HG02938 (cell line): Measurements from ENCODE around the gene SLC25A48.
"Not testable (repeated sequence)": the region's sequence is repeated elsewhere in the genome, so short reads cannot be mapped to it uniquely, and the experiment has no call there.

Experiments
- ATAC-seq: cut with Tn5 transposase; IDR thresholded peaks from one replicate; pipeline ENCODE4 v1.9.1; 2021; ENCODE audit warnings: mild to moderate bottlenecking, moderate library complexity; ENCODE audit not compliant: unreplicated experiment

SLC25A48 gene

GRCh38 chr5:135851915-135852845, 17.7 kb downstream of the SLC25A48 start:
- ATAC-seq, result no peak

DNA sequence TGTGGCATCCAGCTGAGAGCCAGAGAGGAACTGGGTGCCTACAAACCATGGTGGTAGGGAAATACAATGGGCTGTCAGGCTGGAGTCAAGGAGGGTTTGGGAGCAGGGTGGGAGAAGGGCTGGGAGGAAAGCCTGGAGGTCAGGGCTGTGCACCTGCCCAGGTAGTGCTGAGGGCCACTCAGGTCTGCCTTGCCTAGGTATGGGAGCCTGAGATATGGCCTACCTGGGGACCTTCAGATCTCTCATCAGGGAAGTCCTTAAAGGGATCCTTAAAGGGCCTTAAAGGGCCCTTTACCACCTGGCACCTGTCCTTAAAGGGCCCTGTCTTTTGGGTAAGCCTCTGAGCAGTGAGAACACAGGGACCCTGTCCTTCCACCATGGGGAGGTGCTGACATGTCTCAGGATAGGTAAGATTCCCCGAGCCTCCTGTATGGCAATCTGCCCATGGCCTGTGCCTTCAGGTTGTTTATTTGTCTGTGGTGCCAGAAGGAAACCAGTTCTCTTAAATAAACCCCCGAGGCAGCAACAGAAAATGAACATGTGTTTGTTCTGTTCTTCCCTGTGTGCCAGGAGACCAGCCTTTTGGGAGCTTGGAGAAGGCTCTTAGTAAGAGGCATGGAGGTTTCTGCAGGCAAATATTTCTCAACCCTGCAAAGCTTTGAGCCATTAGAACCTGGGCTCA, 23.3 kb downstream of the SLC25A48 start:
- ATAC-seq, result no peak

DNA sequence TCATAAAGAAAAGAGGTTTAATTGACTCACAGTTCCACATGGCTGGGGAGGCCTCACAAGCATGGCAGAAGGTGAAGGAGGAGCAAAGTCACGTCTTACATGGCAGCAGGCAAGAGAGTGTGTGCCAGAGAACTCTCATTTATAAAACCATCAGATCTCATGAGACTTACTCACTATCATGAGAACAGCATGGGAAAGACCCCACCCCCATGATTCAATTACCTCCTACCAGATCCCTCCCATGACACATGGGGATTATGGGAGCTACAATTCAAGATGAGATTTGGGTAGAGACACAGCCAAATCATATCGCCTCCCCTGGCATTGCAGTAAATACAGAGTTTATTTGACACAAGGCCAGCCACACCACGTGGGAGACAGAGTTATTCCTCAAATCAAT, 24.7 kb downstream of the SLC25A48 start:
- ATAC-seq, result not testable (repeated sequence)

GRCh38 chr5:135859641-135860040, 25.2 kb downstream of the SLC25A48 start:
- ATAC-seq, result no peak

DNA sequence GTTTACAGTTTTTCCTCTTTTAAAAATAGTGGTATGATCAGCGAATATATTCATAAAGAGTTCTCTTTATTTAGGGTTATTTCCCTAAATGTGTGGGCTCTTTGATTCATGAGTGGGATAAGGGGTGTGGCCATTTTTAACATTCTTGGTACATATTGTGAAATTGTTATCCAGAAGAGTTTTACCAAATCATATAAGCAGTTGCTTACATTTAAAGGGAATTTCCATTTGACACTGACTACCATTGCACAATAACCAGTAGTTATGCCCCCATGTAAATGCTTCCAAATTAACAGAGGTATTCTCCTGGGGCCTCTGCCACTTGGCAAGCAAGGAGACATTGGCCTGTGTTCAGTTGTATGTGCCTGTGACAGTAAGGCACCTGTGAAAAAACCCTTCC, 27.2 kb downstream of the SLC25A48 start:
- no peak for ATAC-seq

- ATAC-seq, result no peak
Observed at GRCh38 chr5:135862086-135862485, 27.6 kb downstream of the SLC25A48 start.

GRCh38 chr5:135862744-135863143, 28.3 kb downstream of the SLC25A48 start:
- no peak for ATAC-seq

- no peak for ATAC-seq
Observed at GRCh38 chr5:135864503-135865435, 30.3 kb downstream of the SLC25A48 start.

DNA sequence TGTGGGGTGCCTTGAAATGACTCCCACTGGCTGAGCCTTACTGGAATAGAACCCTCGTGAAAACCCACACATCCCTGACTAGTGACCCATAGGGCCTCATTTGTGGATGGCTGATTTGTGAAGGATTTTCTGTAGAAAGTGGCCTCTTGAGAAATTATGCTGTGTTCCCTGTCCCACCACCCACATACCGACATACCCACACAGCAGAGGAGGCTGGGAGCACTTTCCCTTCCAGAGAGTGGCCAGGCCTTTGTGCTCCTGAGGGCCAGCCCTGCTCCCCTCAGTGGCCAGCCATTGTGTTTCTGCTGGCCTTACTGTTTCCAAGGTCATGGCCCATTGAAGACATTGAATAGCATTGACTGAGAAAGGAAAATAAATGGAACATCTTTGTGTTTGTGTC, 31.6 kb downstream of the SLC25A48 start:
- no peak for ATAC-seq

- no peak for ATAC-seq
Observed at GRCh38 chr5:135867599-135867998, 33.1 kb downstream of the SLC25A48 start.

DNA sequence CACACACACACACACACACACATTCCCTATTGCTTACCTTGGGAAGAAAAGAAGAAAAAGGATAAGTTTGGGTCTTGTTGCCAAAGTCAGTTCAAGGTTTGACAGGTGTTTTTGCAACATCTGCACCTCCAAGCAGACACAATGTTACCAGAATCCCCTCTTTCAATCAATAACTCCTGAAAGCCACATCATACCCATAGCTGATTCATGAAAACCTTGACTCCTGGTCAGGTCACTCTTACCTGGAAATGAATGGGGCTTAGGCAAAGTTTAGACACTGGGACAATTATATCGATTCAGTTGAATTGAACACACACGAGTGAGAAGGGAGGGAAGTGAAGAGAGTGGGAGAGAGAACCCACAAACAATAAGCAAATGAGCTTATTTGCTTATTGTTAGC, 34.2 kb downstream of the SLC25A48 start:
- ATAC-seq, result no peak

DNA sequence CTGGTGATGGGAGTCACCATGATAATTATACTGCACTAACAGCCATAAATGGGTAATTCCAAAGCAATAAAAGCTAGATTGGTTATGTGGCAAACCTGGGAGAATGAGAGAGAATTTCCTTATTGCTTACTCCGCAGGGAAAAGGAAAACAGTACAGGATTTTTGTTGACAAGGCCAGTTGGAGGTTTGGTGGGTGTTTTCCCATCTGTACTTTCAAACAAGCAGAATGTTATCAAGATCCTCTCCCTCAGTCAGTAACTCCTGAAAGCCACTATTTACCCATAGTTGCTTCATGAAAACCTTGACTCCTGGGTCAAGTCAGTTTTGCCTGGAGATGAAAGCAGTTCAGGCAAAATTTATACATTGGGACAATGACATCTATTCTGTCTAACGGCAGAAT, 34.8 kb downstream of the SLC25A48 start:
- no peak for ATAC-seq

DNA sequence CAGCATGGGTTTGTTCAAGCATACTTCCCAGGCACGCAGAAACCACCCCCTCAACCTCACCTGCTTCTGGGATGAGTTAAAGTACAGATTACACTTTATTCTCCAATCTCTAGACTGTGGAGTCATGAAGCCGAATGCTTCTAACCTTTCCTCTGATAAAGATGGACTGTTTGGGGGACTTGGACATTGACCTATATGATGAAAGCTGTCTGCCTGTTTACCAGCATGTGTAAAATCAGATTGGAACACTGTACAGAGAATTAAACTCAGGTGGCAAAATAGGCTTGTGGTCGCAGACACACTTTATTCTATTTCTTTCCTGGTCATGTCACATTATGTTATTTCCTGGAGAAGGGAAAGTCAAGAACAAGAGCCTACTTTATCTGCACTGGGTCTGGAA, 35.5 kb downstream of the SLC25A48 start:
- ATAC-seq, result no peak

DNA sequence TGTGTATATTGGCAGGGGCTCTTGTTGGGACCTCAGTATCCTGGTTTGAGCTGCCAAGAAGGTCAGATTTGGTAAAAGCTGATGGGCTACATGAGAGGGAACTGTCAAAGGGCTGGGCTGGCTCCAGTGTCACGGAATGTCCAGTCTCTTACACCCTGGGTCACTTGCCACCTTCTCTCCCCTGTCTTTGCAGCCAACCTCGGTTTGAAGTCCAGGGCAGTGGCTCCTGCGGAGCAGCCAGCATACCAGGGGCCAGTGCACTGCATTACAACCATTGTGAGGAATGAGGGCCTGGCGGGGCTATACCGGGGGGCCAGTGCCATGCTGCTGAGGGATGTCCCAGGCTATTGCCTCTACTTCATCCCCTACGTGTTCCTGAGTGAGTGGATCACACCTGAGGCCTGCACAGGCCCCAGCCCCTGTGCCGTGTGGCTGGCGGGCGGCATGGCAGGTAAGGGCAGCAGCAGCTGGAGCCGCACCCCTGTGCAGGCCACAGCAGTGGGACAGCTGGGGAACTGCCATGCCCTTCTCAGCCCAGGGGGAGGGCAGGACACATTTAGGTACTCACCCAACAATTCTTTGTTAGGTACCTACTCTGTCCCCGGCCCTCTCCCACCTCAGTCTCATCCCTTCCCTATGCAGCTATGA, 36.9 kb downstream of the SLC25A48 start:
- no peak for ATAC-seq

GRCh38 chr5:135873831-135874230, 39.4 kb downstream of the SLC25A48 start:
- ATAC-seq, result no peak

- ATAC-seq, result no peak
Observed at GRCh38 chr5:135874461-135874860, 40.0 kb downstream of the SLC25A48 start.

GRCh38 chr5:135875567-135875966, 41.1 kb downstream of the SLC25A48 start:
- no peak for ATAC-seq

GRCh38 chr5:135876146-135876545, 41.7 kb downstream of the SLC25A48 start:
- no peak for ATAC-seq

- ATAC-seq, result no peak
Observed at GRCh38 chr5:135877570-135878155, 43.2 kb downstream of the SLC25A48 start.

GRCh38 chr5:135878156-135878620, 43.7 kb downstream of the SLC25A48 start:
- ATAC-seq, result no peak
